OCI-LY3 (cell line): ENCODE measurements around the gene EXOC3L1.

ENCODE experiments used
- H2AFZ ChIP-seq: fragments of 200-600, 300-600 bp; shearing (Covaris generic); 2 replicates; pipeline ENCODE4 v1.6.0; 2014; ENCODE audit warnings: antibody characterized with exemption, low read depth, low read length
- H3K27ac ChIP-seq: fragments of 200-600, 300-600 bp; sonication (generic); 2 replicates; pipeline ENCODE4 v1.5.1; 2014; ENCODE audit warnings: mild to moderate bottlenecking, low read length, moderate library complexity, mixed read lengths
- H3K27me3 ChIP-seq: fragments of 200-600, 300-600 bp; sonication (generic); 2 replicates; pipeline ENCODE4 v1.6.1; 2014; ENCODE audit warnings: low read depth, low read length, mixed read lengths
- H3K36me3 ChIP-seq: fragments of 200-600, 300-600 bp; sonication (generic); replicated peaks from 2 replicates; pipeline ENCODE3; 2014; ENCODE audit warnings: low read depth, low read length, mixed read lengths
- H3K4me1 ChIP-seq: fragments of 300-600, 200-600 bp; sonication (generic); 2 replicates; pipeline ENCODE4 v1.6.1; 2014; ENCODE audit warnings: low read length, mixed read lengths
- H3K4me2 ChIP-seq: fragments of 200-600, 300-600 bp; sonication (generic); 2 replicates; pipeline ENCODE4 v1.6.1; 2014; ENCODE audit warnings: low read length, mixed read lengths
- H3K4me3 ChIP-seq: fragments of 300-600, 200-600 bp; sonication (generic); 2 replicates; pipeline ENCODE4 v1.5.1; 2014; ENCODE audit warnings: antibody characterized with exemption, mild to moderate bottlenecking, low read length, moderate library complexity
- H3K79me2 ChIP-seq: fragments of 300-600, 200-600 bp; shearing (Covaris generic); 2 replicates; pipeline ENCODE4 v1.6.1; 2014; ENCODE audit warnings: mild to moderate bottlenecking, low read length, mixed read lengths
- H3K9ac ChIP-seq: fragments of 300-600, 200-600 bp; shearing (Covaris generic); 2 replicates; pipeline ENCODE4 v1.6.0; 2014; ENCODE audit warnings: mild to moderate bottlenecking, low read length, moderate library complexity
- H3K9me3 ChIP-seq: fragments of 200-600, 300-600 bp; shearing (Covaris generic); 2 replicates; pipeline ENCODE4 v1.6.1; 2014; ENCODE audit warnings: low read length, mixed read lengths; ENCODE audit not compliant: insufficient read depth
- H4K20me1 ChIP-seq: fragments of 200-600, 300-600 bp; sonication (generic); 2 replicates; pipeline ENCODE4 v1.6.1; 2016; ENCODE audit warnings: low read length, mixed read lengths; ENCODE audit not compliant: insufficient read depth
- CTCF ChIP-seq: fragments of 200-600, 300-600 bp; sonication (generic); IDR thresholded peaks from 2 replicates; pipeline ENCODE4 v1.5.1; 2014; ENCODE audit warnings: antibody characterized with exemption, low read length, low read depth
- EZH2phosphoT487 ChIP-seq: fragments of 200-600 bp; shearing (Covaris generic); IDR thresholded peaks from 2 replicates; pipeline ENCODE4 v1.6.1; 2018; ENCODE audit warnings: antibody characterized with exemption, mixed run types, low read depth

The EXOC3L1 gene

GRCh38 chr16:67146523-67147357 is 43.2 kb downstream of the EXOC3L1 start:
- no peaks in the 10 kb centered on the region for H3K27me3 ChIP-seq
- no peaks in the 10 kb centered on the region for H3K4me1 ChIP-seq
- no peak overlapping the region for H3K4me2 ChIP-seq
- H3K9me3 ChIP-seq, result no peaks in the 10 kb centered on the region
- no peak overlapping the region for H3K4me3 ChIP-seq
- H3K36me3 ChIP-seq, result peaks cover 42% of the 10 kb centered on the region
- TF ChIP-seq EZH2phosphoT487 (no peak), CTCF (peak; percentile 6; the same call in 1 of the 2 replicates)
- no peak overlapping the region for H2AFZ ChIP-seq
- no peak overlapping the region for H3K9ac ChIP-seq
- no peak overlapping the region for H3K27ac ChIP-seq
- H4K20me1 ChIP-seq, result no peaks in the 10 kb centered on the region
- no peaks in the 10 kb centered on the region for H3K79me2 ChIP-seq

GRCh38 chr16:67145746-67146145 is 44.2 kb downstream of the EXOC3L1 start:
- no peak overlapping the region for H3K27ac ChIP-seq
- no peak overlapping the region for H3K4me2 ChIP-seq
- H2AFZ ChIP-seq, result no peak overlapping the region
- TF ChIP-seq EZH2phosphoT487 (no peak), CTCF (no peak)
- H3K79me2 ChIP-seq, result no peaks in the 10 kb centered on the region
- no peaks in the 10 kb centered on the region for H3K27me3 ChIP-seq
- H3K9me3 ChIP-seq, result no peaks in the 10 kb centered on the region
- H3K4me1 ChIP-seq, result no peaks in the 10 kb centered on the region
- peaks cover 49% of the 10 kb centered on the region for H3K36me3 ChIP-seq
- H4K20me1 ChIP-seq, result no peaks in the 10 kb centered on the region
- no peak overlapping the region for H3K4me3 ChIP-seq
- no peak overlapping the region for H3K9ac ChIP-seq

GRCh38 chr16:67144943-67145342 is 45.0 kb downstream of the EXOC3L1 start:
- TF ChIP-seq EZH2phosphoT487 (no peak), CTCF (no peak)
- H3K4me1 ChIP-seq, result no peaks in the 10 kb centered on the region
- no peak overlapping the region for H3K4me2 ChIP-seq

GRCh38 chr16:67142342-67142741 is 47.6 kb downstream of the EXOC3L1 start:
- Histone ChIP-seq H4K20me1 (no peaks in the 10 kb centered on the region), H2AFZ (no peak overlapping the region), H3K79me2 (no peaks in the 10 kb centered on the region), H3K27me3 (no peaks in the 10 kb centered on the region), H3K9ac (no peak overlapping the region), H3K27ac (no peak overlapping the region), H3K4me2 (no peak overlapping the region), H3K4me1 (no peaks in the 10 kb centered on the region), H3K9me3 (no peaks in the 10 kb centered on the region), H3K4me3 (no peak overlapping the region), H3K36me3 (peaks cover 55% of the 10 kb centered on the region)
- TF ChIP-seq CTCF, result no peak
- TF ChIP-seq EZH2phosphoT487, result no peak

More at GRCh38 chr16:67144943-67145342, 45.0 kb downstream of the EXOC3L1 start:
- Histone ChIP-seq H3K36me3 (peaks cover 56% of the 10 kb centered on the region), H3K4me3 (no peak overlapping the region), H4K20me1 (no peaks in the 10 kb centered on the region), H3K79me2 (no peaks in the 10 kb centered on the region), H2AFZ (no peak overlapping the region), H3K27me3 (no peaks in the 10 kb centered on the region), H3K9me3 (no peaks in the 10 kb centered on the region), H3K27ac (no peak overlapping the region), H3K9ac (no peak overlapping the region)
